22Rv1 (cell line): ENCODE data around the gene PLXNB1.

Experiments used
- H3K27ac ChIP-seq: fragments of 450-650 bp; 2 replicates; pipeline ENCODE4 v1.5.1; 2017
- ZFX ChIP-seq: fragments of 450-650 bp; IDR thresholded peaks from 2 replicates; pipeline ENCODE4 v1.6.1; 2017; ENCODE audit warnings: antibody characterized with exemption, borderline replicate concordance
- TF ChIP-seq, protein P1 (sequence below): fragments of 450-650 bp; IDR thresholded peaks from 2 replicates; pipeline ENCODE4 v1.5.1; 2017; ENCODE audit warnings: mild to moderate bottlenecking

PLXNB1 gene

DNA sequence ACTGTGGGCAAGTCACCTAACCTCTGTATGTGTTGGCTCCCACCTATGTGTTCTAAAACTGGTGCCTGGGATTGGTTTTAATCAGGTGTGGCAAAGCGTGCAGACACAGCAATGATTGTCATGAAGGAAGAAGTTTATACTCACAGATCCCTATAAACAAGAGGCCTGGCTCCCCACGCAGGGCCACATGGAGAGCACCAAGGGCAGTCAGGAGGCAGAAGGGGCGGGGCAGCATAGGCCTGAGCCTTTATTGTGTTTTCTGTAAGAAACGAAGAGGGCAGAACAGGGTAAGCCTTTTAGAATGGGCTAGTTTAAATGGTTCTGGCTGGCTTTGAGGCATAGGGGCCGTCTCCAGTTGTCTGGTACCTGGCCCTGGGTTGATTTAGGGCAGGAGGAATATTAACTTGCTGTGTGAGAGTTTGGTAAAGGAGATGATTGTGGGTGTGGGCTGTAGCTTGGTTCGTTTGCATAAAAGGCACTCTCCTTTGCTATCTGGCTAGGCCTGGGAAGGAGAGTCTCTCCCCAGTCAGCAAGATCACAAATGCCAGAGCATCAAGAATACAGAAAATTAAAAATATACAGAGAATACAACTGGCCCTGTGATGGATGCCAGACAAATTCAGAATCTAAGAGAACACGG is 60.1 kb downstream of the PLXNB1 start:
- TF ChIP-seq, protein P1, sequence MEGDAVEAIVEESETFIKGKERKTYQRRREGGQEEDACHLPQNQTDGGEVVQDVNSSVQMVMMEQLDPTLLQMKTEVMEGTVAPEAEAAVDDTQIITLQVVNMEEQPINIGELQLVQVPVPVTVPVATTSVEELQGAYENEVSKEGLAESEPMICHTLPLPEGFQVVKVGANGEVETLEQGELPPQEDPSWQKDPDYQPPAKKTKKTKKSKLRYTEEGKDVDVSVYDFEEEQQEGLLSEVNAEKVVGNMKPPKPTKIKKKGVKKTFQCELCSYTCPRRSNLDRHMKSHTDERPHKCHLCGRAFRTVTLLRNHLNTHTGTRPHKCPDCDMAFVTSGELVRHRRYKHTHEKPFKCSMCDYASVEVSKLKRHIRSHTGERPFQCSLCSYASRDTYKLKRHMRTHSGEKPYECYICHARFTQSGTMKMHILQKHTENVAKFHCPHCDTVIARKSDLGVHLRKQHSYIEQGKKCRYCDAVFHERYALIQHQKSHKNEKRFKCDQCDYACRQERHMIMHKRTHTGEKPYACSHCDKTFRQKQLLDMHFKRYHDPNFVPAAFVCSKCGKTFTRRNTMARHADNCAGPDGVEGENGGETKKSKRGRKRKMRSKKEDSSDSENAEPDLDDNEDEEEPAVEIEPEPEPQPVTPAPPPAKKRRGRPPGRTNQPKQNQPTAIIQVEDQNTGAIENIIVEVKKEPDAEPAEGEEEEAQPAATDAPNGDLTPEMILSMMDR = no peak
- TF ChIP-seq ZFX = no peak
- no peak overlapping the region for H3K27ac ChIP-seq

DNA sequence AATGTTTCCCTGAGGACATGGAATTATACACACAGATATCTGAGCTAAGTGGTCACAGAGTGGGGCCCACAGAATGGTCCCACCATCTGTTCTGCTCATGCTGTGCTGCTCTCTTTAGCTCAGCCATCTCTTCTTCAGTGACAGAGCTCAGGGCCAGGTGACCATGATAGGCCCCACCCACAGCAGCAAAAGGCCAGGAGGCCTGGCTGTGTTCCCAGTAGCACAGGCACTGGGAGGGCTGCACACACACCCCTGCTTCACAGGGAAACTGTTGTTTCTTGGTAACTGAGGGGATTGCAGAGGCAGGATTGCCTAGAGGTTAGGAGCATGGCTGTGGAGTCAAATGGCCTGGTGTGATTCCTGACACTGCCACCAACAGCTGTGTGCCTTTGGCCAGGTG is 62.7 kb downstream of the PLXNB1 start:
- TF ChIP-seq ZFX = no peak
- TF ChIP-seq, protein P1 = no peak
- H3K27ac ChIP-seq = no peak overlapping the region

DNA sequence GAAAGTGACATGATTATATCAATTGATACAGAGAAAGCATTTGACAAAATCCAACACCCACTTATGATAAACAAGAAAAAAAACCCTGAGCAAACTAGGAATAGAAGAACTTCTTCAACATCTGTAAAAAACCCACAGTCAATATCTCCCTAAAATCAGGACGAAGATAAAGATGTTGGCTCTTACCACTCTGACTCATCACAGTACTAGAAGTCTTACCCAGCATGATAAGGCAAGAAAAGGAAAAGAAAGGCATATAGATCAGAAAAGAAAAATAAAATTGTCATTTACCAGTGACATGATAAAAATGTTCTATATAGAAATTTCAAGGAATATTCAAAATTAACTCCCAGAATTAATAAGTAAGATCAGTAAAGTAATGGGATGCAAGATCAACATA is 65.0 kb downstream of the PLXNB1 start:
- no peak overlapping the region for H3K27ac ChIP-seq
- TF ChIP-seq ZFX = no peak
- TF ChIP-seq, protein P1 = no peak

DNA sequence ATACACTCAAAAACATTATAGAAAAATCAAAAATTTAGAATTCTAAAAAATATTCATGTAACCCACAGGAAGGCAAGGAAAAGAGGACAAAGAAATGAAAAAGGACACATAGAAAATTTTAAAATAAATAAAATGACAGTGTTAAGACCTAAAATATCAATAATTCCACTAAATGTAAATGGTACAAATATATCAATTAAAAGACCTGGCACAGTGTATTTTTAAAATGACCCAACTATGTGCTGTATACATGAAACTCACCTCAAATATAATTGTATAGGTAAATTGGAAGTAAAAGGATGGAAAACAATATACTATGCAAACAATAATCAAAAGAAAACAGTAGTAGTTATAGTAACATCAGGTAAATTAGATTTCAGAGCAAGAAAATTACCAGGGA is 68.0 kb downstream of the PLXNB1 start:
- no peak overlapping the region for H3K27ac ChIP-seq
- TF ChIP-seq, protein P1 = no peak
- TF ChIP-seq ZFX = no peak

DNA sequence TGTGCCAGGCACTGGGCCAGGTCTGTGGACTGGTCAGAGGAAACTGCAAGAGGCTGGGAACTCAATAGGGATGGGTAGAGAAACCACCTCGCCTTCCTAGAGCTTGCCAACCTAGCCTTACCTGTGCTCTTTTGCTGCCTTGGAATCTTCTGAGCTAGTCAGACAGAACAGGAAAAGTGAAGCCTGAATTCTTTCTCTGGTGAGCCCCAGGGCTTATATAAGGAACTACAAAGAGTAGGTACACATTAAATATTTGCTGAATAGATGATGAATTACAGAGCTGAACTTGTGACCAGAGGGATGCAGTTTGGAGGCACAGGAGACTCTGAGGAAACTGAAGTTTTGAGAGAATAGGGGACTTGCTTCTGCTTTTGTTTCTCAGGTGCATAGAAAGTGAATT is 73.5 kb downstream of the PLXNB1 start:
- TF ChIP-seq, protein P1 = no peak
- TF ChIP-seq ZFX = no peak

DNA sequence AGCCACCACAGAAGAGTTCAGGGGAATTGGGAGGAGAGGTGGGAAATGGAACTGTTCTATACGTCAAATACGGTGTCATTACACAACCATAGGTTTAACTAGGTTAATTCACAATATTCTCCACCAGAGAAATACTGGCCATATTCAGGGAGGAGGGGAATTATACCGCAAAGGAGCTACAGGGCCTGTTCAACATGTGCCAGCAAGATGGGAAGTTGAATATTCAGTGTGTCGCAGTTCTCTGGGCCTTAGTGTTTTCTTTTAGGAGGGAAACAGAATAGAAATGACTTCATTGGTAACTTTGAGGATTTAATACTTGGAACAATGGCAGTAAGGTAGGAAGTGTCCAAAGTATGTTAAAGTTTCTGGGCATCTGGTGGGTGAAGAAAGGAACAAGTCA is 75.9 kb downstream of the PLXNB1 start:
- TF ChIP-seq, protein P1 = no peak
- no peak for TF ChIP-seq ZFX
- H3K27ac ChIP-seq = no peak overlapping the region

More for the DNA sequence above, 73.5 kb downstream of the PLXNB1 start:
- no peak overlapping the region for H3K27ac ChIP-seq
